Muscle layer of colon (tissue), 2 donors: ENCODE results near the gene GASK1A.

Experiments used
- H3K27ac ChIP-seq: one replicate; pipeline ENCODE4 v1.7.0; 2013; ENCODE audit warnings: low read depth, mild to moderate bottlenecking, low read length, moderate library complexity
- H3K27me3 ChIP-seq, 2 donors: one replicate each; pipeline ENCODE4 v1.7.0; 2013; ENCODE audit warnings: low read length in 2 of 2, mild to moderate bottlenecking in 2 of 2; ENCODE audit not compliant: insufficient read depth in 2 of 2, control insufficient read depth in 1 of 2
- H3K36me3 ChIP-seq: one replicate; pipeline ENCODE4 v1.7.0; 2013; ENCODE audit warnings: mild to moderate bottlenecking, low read length; ENCODE audit not compliant: insufficient read depth
- H3K4me1 ChIP-seq: one replicate; pipeline ENCODE4 v1.7.0; 2013; ENCODE audit warnings: mild to moderate bottlenecking, low read length; ENCODE audit not compliant: insufficient read depth
- H3K4me3 ChIP-seq, 2 donors: one replicate each; pipeline ENCODE4 v1.7.0; 2013; ENCODE audit warnings: low read length in 2 of 2, low read depth in 1 of 2, mild to moderate bottlenecking in 1 of 2, moderate library complexity in 1 of 2
- H3K9ac ChIP-seq: one replicate; pipeline ENCODE4 v1.7.0; 2013; ENCODE audit warnings: low read length
- H3K9me3 ChIP-seq: one replicate; pipeline ENCODE4 v1.7.0; 2013; ENCODE audit warnings: mild to moderate bottlenecking, low read length
- donor health status: abdominal sarcoma.
- donor health status: Adenocarcinoma of cecum.

GASK1A gene

DNA sequence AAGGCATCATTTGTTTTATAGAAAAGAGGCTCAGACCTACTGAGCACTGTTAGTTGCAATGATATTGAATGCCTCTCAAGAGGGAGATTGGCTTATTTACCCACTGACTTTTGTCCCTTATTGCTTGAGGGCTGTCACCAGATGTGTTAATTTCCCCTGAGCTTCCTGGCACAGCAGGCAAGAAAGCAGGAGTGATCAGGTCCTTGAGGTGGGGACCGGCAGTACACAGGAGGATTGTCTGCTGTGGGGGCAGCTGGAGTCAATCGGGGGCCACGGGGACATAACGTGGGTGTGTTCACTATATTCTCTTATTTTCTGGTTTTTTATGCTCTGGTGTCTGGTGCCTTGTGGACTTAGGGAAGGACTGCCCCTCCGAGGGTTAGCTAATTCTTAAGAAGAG, 44.6 kb downstream of the GASK1A start:
- no peaks in the 10 kb centered on the region for H3K27me3 ChIP-seq
- no peaks in the 10 kb centered on the region for H3K9me3 ChIP-seq
- no peaks in the 10 kb centered on the region for H3K36me3 ChIP-seq
- no peak overlapping the region for H3K9ac ChIP-seq
- no peak overlapping the region for H3K4me3 ChIP-seq
- H3K4me1 ChIP-seq: peaks cover 14% of the 10 kb centered on the region
- no peak overlapping the region for H3K27ac ChIP-seq

DNA sequence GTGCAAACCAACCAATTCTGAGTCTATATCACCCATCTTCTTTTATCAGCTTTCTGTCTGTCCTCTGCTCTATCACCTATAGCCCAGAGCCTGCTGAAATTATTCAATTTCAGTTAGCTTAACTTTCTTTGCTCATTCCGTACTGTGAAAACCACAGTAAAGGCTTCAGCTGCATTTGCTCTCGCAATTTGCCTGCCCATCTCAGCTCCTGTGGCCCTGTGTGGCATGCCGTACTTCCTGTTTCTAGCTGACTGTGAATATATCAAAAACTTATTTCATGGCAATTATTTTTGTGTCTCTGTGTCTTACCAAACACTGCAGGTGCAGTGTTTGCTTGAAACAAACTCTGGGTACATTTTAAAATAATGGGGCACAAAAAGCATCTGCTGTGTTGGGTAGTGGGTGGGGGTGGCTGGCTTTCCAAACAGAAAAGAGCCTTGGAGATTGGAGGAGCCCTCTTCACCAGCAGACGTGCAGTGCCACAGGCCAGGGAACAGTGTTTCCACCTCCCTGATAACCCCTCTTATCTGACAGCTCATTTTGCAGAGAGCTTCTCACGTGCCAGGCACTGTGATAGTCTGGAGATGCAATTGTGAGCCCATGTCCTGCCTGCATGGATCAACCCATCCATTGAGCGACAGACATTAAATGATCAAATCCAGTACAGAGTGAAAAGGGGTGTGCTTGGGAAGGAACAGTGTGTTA, 45.2 kb downstream of the GASK1A start:
- Histone ChIP-seq H3K4me3 (no peak overlapping the region), H3K27me3 (no peaks in the 10 kb centered on the region), H3K9ac (no peak overlapping the region), H3K36me3 (no peaks in the 10 kb centered on the region), H3K27ac (no peak overlapping the region), H3K9me3 (no peaks in the 10 kb centered on the region), H3K4me1 (peaks cover 9% of the 10 kb centered on the region)

DNA sequence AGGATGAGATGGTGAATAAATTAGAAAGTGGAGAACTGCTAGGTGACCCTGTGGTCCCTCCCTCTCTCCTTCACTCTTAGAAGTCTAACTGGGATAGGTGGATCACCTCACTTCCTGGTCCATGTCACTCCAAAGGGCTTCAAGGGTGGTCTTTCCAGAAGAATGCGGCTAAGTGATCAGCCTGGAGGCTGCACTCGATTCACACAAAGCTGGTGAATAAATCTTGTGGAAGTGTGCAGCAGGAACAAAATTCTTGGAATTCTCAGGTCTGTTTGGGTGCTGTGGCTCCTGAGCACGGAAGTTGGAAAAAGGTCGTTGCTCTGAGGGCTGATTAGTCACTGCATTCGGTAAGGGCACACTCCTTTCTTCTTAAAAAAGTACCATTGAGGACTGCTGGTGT, 46.3 kb downstream of the GASK1A start:
- H3K27ac ChIP-seq: no peak overlapping the region
- H3K27me3 ChIP-seq: no peaks in the 10 kb centered on the region
- peaks cover 9% of the 10 kb centered on the region for H3K4me1 ChIP-seq

DNA sequence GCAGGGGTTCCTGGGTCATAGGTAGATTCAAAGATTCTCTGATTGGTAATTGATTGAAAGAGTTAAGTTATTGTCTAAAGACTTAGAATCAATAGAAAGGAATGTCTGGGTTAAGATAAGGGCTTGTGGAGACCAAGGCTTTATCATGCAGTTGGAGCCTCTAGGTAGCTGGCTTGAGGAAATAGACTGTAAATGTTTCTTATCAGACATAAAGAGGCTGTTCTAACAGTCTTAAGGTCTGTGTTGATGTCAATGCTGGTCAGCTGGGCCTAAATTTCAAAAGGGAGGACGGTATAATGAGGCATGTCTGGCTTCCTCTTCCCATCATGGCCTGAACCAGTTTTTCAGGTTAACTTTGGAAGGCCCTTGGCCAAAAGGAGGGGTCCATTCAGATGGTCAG, 48.9 kb downstream of the GASK1A start:
- Histone ChIP-seq H3K4me1 (peaks cover 12% of the 10 kb centered on the region), H3K9ac (no peak overlapping the region), H3K9me3 (no peaks in the 10 kb centered on the region), H3K4me3 (no peak overlapping the region), H3K36me3 (no peaks in the 10 kb centered on the region), H3K27me3 (no peaks in the 10 kb centered on the region), H3K27ac (no peak overlapping the region)

More for the DNA sequence above, 46.3 kb downstream of the GASK1A start:
- no peak overlapping the region for H3K9ac ChIP-seq
- H3K9me3 ChIP-seq: no peaks in the 10 kb centered on the region
- H3K36me3 ChIP-seq: no peaks in the 10 kb centered on the region
- H3K4me3 ChIP-seq: no peak overlapping the region

DNA sequence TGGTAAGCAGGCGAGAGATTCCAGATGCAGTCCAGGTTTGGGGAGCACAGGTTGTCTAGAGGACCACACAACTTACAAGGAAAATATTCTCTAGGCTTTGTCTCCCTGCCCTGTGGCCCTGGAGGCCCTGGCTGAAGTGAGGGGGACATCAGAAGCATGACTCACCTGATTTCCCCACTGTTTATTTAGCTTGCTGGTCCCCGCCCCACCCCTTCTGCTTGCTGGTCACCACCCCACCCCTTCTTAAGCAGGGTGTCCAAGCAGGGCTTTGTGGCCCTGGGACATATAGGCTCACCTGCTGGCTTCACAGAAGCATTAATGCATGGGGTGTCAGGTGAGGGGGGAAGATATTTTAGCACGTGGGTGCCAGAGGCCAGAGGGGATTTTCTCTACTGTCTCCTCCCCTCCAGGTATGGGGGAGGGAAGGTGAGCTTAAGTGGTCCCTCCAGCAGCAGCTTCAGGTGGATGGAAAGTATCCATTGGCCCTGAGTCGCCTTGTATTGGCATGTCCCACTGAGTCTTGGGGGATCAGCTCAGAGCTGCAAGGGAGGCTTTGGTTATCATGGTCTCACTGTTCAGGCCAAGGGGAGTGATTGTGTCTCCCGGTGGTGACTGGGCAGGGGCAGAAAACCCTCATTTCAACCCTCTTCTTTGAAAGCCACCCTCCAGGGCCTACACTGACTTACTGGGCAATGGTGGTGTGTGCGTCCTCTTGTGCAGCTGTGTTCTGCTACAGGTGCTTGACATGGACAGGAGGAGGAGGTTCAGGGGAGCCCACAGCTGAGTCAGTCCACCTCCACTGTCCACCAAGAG, 49.8 kb downstream of the GASK1A start:
- H3K4me1 ChIP-seq: peaks cover 12% of the 10 kb centered on the region
- H3K4me3 ChIP-seq: no peak overlapping the region
- H3K27ac ChIP-seq: no peak overlapping the region
- H3K9ac ChIP-seq: no peak overlapping the region
- no peaks in the 10 kb centered on the region for H3K36me3 ChIP-seq
- H3K27me3 ChIP-seq: no peaks in the 10 kb centered on the region
- no peaks in the 10 kb centered on the region for H3K9me3 ChIP-seq

DNA sequence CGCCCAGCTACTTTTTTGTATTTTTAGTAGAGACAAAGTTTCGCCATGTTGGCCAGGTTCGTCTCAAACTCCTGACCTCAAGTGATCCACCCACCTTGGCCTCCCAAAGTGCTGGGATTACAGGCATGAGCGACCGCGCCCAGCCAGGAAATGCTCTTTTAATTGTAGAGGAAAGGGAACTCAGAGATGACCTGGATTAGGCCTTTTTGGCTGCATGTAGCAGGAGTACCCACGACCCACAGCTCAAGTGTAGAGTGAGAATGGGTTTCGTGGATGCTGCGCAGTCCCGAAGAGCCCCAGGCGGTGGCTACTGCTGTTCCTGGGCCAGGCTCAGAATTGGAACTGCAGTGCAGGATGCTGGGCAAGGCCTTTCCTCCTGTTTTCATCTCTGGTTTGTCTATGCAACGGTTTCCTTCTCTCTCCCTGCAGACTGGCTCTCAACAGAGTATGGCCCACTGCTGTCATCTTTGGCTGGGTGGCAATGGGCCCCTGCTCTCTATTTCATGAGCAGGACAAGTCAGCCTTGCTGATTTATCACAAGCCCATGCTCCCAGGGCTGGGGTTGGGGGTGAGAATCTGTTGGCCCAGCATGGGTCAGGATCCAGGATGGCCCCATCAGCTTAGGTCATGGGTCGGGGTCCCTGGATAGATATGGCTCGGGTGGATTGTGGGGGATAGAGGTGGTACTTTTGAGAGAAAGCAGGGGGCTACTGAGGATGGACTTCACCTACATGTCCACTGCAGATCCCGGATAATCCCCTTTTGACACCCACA, 51.2 kb downstream of the GASK1A start:
- Histone ChIP-seq H3K27me3 (no peaks in the 10 kb centered on the region), H3K9ac (no peak overlapping the region), H3K4me1 (peaks cover 12% of the 10 kb centered on the region), H3K9me3 (no peaks in the 10 kb centered on the region), H3K36me3 (no peaks in the 10 kb centered on the region), H3K27ac (no peak overlapping the region), H3K4me3 (no peak overlapping the region)

DNA sequence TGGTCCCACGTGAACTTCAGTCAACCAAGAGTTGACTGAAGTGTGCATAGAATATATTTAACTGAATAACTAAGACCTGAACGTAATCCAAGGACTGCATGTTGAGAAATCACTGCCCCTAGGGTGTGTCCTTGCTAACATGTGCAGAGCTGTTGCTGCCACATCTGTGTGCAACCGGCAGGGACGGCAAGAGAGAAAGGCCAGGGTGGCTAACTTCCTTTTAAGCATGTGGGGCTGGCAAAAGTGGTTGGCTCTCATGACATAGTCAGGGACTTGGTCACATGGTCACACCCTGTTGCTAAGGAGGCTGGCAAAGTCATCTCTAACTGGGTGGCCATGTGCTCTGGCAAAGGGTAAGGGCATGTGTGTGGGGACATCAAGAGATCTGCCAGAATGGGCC, 52.4 kb downstream of the GASK1A start:
- Histone ChIP-seq H3K36me3 (no peaks in the 10 kb centered on the region), H3K4me3 (no peak overlapping the region), H3K27ac (no peak overlapping the region), H3K4me1 (peaks cover 12% of the 10 kb centered on the region), H3K27me3 (no peaks in the 10 kb centered on the region), H3K9me3 (no peaks in the 10 kb centered on the region), H3K9ac (no peak overlapping the region)

DNA sequence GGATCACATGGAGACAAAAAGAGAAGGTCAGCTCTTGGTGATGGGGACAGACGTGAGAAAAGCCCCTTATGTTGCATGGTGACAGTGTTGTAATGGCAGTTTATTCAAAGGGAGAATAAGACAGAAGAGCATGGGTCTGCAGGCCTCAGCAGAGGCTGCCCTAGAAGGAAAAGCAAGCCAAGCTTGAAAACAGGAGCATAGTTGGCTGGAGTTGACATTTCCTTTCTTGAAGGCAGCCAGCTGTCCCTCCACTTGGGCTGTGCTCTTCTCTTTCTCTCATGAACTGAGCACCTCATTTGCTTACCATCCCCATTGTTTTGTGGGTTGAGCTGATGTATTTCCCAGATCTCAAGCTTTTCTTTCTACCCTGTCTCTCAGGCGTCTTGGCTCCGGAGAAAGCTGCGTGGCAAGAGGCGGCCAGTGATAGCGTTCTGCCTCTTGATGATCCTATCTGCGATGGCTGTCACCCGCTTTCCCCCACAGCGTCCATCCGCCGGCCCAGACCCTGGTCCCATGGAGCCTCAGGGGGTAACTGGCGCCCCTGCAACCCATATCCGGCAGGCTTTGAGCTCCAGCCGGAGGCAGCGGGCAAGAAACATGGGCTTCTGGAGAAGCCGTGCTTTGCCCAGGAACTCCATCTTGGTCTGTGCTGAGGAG, 52.9 kb downstream of the GASK1A start:
- H3K27me3 ChIP-seq: no peaks in the 10 kb centered on the region
- no peak overlapping the region for H3K27ac ChIP-seq
- H3K9me3 ChIP-seq: no peaks in the 10 kb centered on the region
- H3K4me1 ChIP-seq: peaks cover 12% of the 10 kb centered on the region
- no peak overlapping the region for H3K9ac ChIP-seq
- no peak overlapping the region for H3K4me3 ChIP-seq
- H3K36me3 ChIP-seq: no peaks in the 10 kb centered on the region

DNA sequence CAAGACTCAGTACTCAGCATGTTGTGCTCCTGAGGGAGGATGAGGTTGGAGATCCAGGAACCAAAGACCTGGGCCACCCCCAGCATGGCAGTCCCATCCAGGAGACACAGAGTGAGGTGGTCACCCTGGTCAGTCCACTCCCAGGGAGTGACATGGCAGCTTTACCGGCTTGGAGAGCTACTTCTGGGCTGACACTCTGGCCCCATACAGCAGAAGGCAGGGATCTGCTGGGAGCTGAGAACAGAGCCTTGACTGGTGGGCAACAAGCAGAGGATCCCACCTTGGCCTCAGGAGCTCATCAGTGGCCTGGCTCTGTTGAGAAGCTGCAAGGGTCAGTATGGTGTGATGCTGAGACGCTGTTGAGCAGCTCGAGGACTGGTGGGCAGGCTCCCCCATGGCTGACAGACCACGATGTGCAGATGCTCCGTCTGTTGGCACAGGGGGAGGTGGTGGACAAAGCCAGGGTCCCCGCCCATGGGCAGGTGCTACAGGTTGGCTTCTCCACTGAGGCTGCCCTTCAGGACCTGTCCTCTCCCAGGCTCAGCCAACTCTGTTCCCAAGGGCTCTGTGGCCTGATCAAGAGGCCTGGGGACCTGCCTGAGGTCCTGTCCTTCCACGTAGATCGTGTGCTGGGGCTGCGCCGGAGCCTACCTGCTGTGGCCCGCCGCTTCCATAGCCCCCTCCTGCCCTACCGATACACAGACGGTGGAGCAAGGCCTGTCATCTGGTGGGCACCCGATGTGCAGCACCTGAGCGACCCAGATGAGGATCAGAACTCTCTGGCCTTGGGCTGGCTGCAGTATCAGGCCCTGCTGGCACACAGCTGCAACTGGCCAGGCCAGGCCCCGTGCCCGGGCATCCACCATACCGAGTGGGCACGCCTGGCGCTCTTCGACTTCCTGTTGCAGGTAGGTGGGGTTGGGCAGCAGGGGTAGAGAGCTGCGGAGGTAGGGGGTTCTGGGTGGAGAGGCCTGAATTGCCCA, 53.8 kb downstream of the GASK1A start:
- Histone ChIP-seq H3K4me3 (no peak overlapping the region), H3K27me3 (no peaks in the 10 kb centered on the region), H3K4me1 (peaks cover 12% of the 10 kb centered on the region), H3K36me3 (no peaks in the 10 kb centered on the region), H3K9ac (no peak overlapping the region), H3K9me3 (no peaks in the 10 kb centered on the region), H3K27ac (no peak overlapping the region)

DNA sequence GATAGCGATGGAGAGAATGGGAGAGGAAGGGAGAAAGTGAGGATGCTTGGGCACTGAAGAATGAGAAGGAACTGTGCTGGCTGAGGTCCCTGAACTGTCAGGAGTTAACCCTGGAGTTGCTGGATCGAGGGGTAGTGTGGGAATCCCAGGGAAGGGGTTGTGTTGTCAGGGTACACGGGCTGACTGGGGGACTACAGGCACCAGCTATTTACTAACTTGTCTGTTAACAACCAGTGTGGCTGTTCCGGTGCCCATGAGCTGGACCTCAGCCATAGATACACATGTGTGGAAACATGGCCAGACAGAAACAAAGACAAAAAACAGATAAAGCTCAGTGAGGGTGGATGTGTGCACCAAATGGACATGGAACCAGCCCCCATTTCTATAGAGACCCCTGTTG, 55.1 kb downstream of the GASK1A start:
- Histone ChIP-seq H3K9me3 (no peaks in the 10 kb centered on the region), H3K9ac (no peak overlapping the region), H3K36me3 (no peaks in the 10 kb centered on the region), H3K27ac (no peak overlapping the region), H3K27me3 (no peaks in the 10 kb centered on the region), H3K4me3 (no peak overlapping the region), H3K4me1 (peaks cover 12% of the 10 kb centered on the region)
